NCI-H2171 treated with DMSO at 0.1 percent for 48 hours (cell line): ENCODE data around the gene SMCO4.
"Not testable (repeated sequence)": the region's sequence is repeated elsewhere in the genome, so short reads cannot be mapped to it uniquely, and the experiment has no call there.

Experiments used
- DNase-seq: peaks from one replicate; lab custom pipeline; 2025; lab: John Stamatoyannopoulos, UW

Gene SMCO4

DNA sequence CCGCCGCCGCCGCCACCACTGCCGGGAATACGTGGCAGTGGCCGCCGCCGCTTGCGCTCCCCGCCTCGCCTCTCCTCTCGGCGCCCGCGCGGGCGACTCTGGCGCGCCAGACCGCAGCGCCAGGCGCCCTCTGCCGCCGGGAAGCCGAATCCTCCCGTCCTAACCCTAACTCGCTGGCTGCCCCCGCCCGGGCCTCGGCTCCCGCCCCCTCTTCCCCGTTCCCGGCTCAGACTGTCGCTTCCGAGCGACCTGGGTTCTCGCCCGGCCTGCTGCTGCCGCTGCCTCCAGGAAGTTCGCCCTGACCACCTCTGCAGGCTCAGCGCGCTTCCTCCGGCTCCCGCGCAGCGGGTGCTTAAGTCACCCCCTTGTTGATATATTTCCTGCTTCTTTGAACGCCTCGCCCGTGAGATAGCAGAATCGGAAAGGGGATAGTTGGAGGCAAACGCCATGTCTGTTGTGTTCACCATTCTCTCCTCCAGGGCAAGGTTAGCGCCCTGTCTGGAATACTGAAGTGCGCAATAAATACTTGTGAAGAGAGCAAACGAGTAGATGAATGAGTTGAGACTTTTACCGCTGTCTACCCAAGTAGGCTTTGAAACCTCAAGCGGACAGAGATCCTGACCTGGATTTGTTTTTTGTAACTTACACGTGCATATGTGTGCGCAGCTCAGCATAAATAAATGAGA is at the start of gene SMCO4:
Gene SMCO4, minus strand, starts transcription at position 100 of the 686 bp plus-strand sequence. CDS start 64,202 bp downstream, outside the sequence.
- DNase-seq, result peak; percentile 55

DNA sequence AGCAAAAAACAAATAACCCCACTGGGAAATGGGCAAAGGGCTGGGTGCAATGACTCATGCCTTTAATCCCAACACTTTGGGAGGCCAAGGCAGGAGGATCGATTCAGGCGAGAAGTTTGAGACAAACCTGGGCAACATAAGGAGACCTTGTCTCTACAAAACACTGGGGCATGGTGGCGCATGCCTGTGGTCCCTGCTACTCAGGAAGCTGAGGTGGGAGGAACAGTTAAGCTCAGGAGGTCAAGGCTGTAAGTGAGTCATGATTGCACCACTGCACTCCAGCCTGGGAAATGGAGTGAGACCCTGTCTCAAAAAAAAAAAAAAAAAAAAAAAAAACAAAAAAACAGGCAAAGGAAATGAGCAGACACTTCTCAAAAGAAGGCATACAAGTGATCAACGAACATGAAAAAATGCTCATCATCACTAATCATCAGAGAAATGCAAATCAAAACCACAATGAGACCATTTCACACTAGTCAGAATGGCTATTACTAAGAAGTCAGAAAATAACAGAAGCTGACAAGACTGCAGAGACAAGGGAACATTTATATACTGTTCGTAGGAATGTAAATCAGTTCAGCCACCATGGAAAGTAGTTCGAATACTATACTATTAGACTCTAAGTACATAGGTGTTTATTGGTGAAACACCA is 48.2 kb upstream of the SMCO4 start:
- no peak for DNase-seq

- DNase-seq, result no peak
These were observed 46.2 kb upstream of the SMCO4 start for GRCh38 chr11:93589347-93589746.

- DNase-seq, result no peak
These were observed 44.8 kb upstream of the SMCO4 start for GRCh38 chr11:93587858-93588581.

DNA sequence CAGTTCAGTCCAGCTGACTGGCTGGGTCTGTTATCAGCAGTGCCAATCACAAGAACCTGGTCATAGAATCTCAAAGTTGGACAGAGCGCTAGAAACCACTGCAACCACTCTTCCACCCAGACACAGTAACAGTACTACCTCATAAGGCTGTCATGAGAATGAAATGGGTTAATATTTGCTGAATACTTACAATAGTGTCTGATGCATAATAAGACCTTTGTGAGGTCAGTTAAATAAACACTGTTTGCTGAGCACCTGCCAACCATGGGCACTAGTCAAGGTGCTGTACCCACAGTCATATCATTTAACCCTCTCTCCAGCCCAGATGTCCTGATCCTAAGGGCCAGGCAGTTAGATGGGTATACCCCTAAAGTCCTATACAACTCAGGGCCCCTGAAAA is 44.2 kb upstream of the SMCO4 start:
- DNase-seq, result not testable (repeated sequence)

GRCh38 chr11:93585758-93586157 is 42.6 kb upstream of the SMCO4 start:
- DNase-seq, result no peak

- no peak for DNase-seq
These were observed 40.3 kb upstream of the SMCO4 start for GRCh38 chr11:93583490-93583889.

GRCh38 chr11:93579187-93579751 is 36.1 kb upstream of the SMCO4 start:
- no peak for DNase-seq

DNA sequence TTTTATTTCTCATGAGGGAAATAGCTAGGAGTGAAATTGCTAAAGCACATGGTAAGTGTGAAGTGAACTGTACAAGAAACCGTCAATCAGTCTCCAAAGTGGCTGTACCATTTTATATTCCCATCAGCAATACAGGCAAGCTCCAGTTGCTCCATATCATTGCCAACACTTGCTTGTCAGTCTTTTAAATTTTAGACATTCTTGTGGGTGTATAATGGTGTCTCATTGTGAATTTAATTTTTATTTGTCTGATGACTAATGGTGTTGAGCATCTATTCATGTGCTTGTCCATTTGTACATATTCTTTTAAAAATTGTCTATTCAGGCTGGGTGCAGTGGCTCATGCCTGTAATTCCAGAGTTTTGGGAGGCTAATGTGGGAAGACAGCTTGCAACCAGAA is 34.1 kb upstream of the SMCO4 start:
- no peak for DNase-seq

DNA sequence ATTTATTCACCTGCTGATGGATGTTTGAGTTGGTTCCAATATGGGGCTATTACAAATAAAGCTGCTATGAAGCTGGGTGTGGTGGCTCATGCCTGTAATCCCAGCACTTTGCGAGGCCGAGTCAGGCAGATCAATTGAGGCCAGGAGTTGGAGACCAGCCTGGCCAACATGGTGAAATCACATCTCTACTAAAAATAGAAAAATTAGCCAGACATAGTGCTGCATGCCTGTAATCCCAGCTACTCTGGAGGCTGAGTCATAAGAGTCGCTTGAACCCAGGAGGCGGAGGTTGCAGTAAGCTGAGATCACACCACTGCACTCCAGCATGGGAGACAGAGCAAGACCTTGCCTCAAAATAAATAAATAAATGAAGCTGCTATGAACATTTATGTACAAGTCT is 33.7 kb upstream of the SMCO4 start:
- not testable (repeated sequence) for DNase-seq

DNA sequence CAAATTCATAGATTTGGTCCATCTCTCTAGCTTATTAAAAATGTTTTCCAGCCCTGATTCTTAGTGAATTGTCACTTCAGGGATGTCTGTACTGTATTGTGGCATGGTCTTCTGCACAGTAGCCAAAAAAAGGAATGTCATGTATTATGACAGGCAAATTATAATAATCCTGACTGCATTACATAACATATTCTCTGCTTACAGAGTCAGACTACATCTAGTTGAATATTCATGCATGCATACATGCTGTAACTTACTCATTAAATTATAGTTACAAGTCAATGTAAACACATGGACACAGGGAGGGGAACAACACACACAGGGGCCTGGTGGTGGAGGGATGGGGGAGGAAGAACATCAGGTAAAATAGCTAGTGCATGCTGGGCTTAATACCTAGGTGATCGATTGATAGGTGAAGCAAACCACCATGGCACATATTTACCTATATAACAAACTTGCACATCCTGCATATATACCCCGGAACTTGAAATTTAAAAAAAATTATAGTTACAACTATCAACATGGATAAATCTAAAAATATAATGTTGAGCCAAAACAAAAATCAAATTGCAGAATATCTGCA is 31.5 kb upstream of the SMCO4 start:
- DNase-seq, result no peak

GRCh38 chr11:93573184-93573583 is 30.0 kb upstream of the SMCO4 start:
- DNase-seq, result no peak

- DNase-seq, result no peak
These were observed 29.4 kb upstream of the SMCO4 start for GRCh38 chr11:93572621-93573020.

DNA sequence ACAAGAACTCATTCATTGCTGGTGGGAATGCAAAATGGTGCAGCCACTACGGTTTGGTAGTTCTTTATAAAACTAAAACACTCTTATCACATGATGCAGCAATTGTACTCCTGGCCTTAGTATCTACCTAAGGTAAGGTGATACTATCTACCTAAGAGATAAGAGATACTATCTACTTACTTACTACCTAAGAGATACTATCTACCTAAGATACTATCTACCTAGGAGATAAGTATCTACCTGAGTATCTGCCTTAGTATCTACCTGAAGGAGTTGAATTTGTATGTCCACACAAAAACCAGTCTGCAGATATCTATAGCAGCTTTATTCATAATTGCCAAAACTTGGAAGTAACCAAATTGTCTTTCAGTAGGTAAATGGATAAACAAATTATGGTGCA is 29.0 kb upstream of the SMCO4 start:
- no peak for DNase-seq

DNA sequence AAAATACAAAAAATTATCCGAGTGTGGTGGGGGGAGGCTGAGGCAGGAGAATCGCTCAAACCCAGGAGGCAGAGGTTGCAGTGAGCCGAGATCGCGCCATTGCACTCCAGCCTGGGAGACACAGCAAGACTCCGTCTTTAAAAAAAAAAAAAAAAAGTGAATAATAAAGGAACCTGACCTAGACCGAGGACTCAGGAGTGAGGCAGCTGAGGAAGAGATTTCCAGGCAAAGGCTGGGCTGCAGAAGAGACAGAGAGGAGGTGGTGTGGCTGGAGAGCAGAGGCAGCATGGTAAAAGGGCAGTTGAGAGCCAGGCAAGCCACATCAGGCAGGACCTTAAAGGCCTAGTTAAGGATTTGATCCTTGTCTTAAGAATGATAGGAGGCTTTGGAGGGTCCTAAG is 28.4 kb upstream of the SMCO4 start:
- DNase-seq, result no peak

GRCh38 chr11:93570759-93571413 is 27.7 kb upstream of the SMCO4 start:
- no peak for DNase-seq

GRCh38 chr11:93569496-93569895 is 26.3 kb upstream of the SMCO4 start:
- DNase-seq, result no peak

DNA sequence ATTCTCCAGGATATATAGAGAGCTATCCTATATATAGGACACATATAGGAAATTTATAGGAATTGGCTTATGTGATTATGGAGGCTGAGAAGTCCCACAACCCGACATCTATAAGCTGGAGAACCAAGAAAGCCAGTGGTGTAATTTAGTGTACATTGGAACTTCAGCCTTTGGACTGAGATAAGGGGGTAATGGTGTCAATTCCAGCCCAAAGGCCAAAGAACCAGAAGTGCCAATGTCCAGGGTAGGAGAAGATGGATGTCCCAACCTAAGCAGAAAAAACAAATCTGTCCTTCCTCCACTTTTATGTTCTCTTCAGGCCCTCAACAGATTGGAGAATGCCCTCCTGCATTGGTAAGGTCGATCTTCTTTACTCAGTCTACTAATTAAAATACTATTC is 25.5 kb upstream of the SMCO4 start:
- DNase-seq, result no peak

GRCh38 chr11:93567401-93567895 is 24.3 kb upstream of the SMCO4 start:
- DNase-seq, result no peak

DNA sequence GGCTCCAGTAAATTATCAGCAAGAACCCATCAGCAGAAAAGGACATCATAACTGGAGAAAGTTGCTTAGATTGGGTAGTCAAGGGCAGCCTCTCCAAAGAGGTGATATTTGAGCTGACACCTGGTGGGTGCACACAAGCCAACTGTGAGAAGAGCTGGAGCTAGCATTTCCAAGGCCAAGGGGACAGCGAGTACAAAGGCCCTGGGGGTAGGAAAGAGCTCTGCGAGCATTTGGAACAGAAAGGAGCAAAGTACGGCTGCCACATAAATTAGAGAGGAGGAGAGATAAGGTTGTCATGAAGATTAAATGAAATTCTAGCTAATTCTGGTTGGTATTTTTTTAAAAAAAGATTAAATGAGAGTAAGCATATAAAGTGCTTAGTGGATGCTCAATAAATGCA is 21.7 kb upstream of the SMCO4 start:
- DNase-seq, result no peak

DNA sequence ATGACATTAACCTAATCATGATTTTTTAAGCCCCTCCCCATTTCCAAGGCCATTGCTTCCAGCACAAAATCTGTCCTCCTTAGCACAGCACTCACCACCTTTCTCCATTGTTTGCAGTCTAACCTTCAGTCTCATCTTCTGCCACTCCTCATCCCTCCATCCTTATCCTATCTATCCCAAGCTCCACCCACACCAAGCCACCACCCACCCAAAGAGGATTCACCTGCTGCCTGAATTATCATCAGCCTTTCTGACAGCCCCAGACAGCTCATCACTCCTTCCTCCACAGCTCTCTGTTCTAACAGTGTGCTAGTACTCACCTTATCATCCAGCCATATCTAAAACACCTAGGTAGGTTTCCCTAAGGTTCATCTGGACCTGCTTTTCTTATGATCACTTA is 20.7 kb upstream of the SMCO4 start:
- no peak for DNase-seq
